Endometrial microvascular endothelial cells (primary cell): ENCODE data around the gene IPCEF1. TPM values are rescaled to one million over a fixed set of nuclear protein-coding genes. Genes with fewer than 3 reads are reported as not detected.
"Not testable (repeated sequence)": the region's sequence is repeated elsewhere in the genome, so short reads cannot be mapped to it uniquely, and the experiment has no call there.

Experiments
- in situ Hi-C: cut with HindIII; loops from 2 replicates; pipeline ENCODE4 v1.10.0; 2017; ENCODE audit warnings: low sequenced_read_pairs, low pct_unique_long_range_greater_than_20kb; ENCODE audit errors: inconsistent ontology term
- total RNA-seq: library from RNA; depleted of rRNA; stranded (reverse); fragments of >200 nt; gene quantifications from one replicate; pipeline ENCODE4 v1.2.3, GENCODE V29; 2015; ENCODE audit errors: inconsistent ontology term

Gene IPCEF1
- total RNA-seq, 1 donor from 2014 or later: not detected

- in situ Hi-C loops: no loop called here
Measured at GRCh38 chr6:154266560-154267099, 90.0 kb downstream of the IPCEF1 start.

GRCh38 chr6:154261688-154262397 is 94.8 kb downstream of the IPCEF1 start:
- in situ Hi-C loops: no loop called here

- in situ Hi-C loops: no loop called here
Measured at GRCh38 chr6:154258064-154258757, 98.4 kb downstream of the IPCEF1 start.

- in situ Hi-C loops: no loop called here
Measured at GRCh38 chr6:154257067-154257466, 99.5 kb downstream of the IPCEF1 start.

GRCh38 chr6:154252678-154253077 is 103.9 kb downstream of the IPCEF1 start:
- in situ Hi-C loops: no loop called here

GRCh38 chr6:154251116-154251515 is 105.5 kb downstream of the IPCEF1 start:
- in situ Hi-C loops: no loop called here

- in situ Hi-C loops: no loop called here
Measured at GRCh38 chr6:154249499-154250298, 106.9 kb downstream of the IPCEF1 start.

GRCh38 chr6:154247119-154247861 is 109.3 kb downstream of the IPCEF1 start:
- in situ Hi-C loops: no loop called here

- in situ Hi-C loops: no loop called here
Measured at GRCh38 chr6:154246723-154247118, 109.9 kb downstream of the IPCEF1 start.

- in situ Hi-C loops: no loop called here
Measured at GRCh38 chr6:154245506-154245905, 111.1 kb downstream of the IPCEF1 start.

- in situ Hi-C loops: no loop called here
Measured at GRCh38 chr6:154243793-154244750, 112.5 kb downstream of the IPCEF1 start.

GRCh38 chr6:154242617-154243357 is 113.8 kb downstream of the IPCEF1 start:
- in situ Hi-C loops: no loop called here

GRCh38 chr6:154241581-154241980 is 115.0 kb downstream of the IPCEF1 start:
- in situ Hi-C loops: no loop called here

GRCh38 chr6:154241061-154241460 is 115.5 kb downstream of the IPCEF1 start:
- in situ Hi-C loops: not testable (repeated sequence)

- in situ Hi-C loops: no loop called here
Measured at GRCh38 chr6:154239392-154239791, 117.2 kb downstream of the IPCEF1 start.

- in situ Hi-C loops: no loop called here
Measured at GRCh38 chr6:154238831-154239230, 117.8 kb downstream of the IPCEF1 start.

- in situ Hi-C loops: no loop called here
Measured at GRCh38 chr6:154236646-154237301, 119.8 kb downstream of the IPCEF1 start.
